GM12865 (cell line): ENCODE measurements around the gene ADGRV1.
"Not testable (repeated sequence)": the region's sequence is repeated elsewhere in the genome, so short reads cannot be mapped to it uniquely, and the experiment has no call there.

ENCODE experiments used
- DNase-seq: peaks from one replicate; pipeline ENCODE4 v3.0.0; 2010; ENCODE audit warnings: low read depth
- H3K4me3 ChIP-seq: 2 replicates; pipeline ENCODE4 v1.5.1; 2011; ENCODE audit warnings: mild to moderate bottlenecking, low read depth, low read length, control low read depth
- TF ChIP-seq, protein P1 (sequence below): IDR thresholded peaks from 2 replicates; pipeline ENCODE4 v1.5.1; 2011; ENCODE audit warnings: low read length, control low read depth, low read depth, inconsistent platforms; ENCODE audit not compliant: insufficient read depth; ENCODE audit errors: missing control alignments

Gene ADGRV1

DNA sequence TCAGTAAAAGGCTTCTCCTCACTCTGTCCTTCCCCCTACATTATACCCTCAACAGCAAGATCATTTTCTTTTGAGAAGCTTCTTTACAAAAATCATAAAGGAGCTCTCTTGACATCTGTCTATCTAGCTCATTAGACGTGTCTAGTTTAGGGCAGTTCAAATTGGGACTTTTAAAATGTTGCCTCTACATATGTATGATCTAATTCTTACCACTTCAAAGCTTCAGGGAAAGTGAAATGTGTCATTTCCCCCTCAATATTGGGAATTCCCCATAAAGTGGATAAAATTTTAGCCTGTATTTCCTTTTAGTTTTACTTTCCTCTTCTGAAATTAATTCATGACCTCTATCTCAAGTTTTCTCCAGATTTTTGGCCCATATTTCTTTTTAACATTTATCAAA is 500.8 kb downstream of the ADGRV1 start:
- TF ChIP-seq, protein P1, sequence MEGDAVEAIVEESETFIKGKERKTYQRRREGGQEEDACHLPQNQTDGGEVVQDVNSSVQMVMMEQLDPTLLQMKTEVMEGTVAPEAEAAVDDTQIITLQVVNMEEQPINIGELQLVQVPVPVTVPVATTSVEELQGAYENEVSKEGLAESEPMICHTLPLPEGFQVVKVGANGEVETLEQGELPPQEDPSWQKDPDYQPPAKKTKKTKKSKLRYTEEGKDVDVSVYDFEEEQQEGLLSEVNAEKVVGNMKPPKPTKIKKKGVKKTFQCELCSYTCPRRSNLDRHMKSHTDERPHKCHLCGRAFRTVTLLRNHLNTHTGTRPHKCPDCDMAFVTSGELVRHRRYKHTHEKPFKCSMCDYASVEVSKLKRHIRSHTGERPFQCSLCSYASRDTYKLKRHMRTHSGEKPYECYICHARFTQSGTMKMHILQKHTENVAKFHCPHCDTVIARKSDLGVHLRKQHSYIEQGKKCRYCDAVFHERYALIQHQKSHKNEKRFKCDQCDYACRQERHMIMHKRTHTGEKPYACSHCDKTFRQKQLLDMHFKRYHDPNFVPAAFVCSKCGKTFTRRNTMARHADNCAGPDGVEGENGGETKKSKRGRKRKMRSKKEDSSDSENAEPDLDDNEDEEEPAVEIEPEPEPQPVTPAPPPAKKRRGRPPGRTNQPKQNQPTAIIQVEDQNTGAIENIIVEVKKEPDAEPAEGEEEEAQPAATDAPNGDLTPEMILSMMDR = no peak
- H3K4me3 ChIP-seq = no peak overlapping the region
- DNase-seq = peak; percentile 70

DNA sequence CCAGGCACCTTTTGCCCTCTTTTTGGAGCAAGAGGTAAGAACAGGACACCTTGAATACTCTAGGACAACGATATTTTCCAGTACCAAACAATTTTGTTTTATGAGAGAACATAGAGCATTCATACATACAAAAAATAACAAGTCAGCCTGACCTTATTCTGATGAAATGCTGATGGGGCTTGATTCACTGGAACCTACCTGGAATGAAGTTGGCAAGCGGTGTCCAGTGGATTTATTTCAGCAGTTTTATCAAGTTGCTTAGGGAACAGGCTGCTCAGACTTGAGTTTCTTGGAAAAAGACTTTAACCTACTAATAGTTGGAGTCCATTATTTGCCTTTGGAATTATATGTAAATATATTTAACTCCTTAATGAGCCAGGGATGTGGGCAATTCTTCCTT is 502.5 kb downstream of the ADGRV1 start:
- TF ChIP-seq, protein P1 = no peak
- DNase-seq = no peak

DNA sequence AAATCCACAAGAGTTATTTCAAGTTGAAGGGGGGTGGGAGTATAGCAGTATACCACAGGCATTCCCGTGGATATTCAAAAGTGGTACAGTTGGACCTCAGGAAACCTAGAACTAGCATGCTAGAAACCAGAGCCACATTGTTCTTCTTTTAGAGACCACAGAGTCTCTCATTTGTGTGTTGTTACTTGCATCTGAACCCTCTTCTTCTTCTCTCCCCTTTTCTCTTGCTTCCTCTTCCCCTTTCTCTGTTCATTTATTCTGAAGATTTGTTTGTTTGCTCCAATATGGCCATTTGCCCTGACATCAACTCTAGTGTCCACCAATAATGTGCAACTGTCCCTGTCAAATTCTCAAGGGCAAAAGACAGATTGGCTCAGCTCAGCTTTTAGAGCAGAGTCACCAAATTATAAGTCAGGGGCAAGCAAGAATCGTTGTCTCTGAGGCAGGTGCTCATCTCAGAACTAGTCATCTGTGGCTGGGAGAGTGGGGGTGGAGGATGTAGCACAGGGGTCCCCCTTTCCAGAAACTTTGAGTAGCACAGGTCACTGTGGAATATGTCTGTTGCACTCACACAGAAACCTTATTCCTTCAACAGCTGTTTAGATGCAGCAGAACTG is 503.5 kb downstream of the ADGRV1 start:
- peak; percentile 35 for DNase-seq
- TF ChIP-seq, protein P1 = no peak
- no peak overlapping the region for H3K4me3 ChIP-seq

More for the DNA sequence above, 502.5 kb downstream of the ADGRV1 start:
- H3K4me3 ChIP-seq = no peak overlapping the region

DNA sequence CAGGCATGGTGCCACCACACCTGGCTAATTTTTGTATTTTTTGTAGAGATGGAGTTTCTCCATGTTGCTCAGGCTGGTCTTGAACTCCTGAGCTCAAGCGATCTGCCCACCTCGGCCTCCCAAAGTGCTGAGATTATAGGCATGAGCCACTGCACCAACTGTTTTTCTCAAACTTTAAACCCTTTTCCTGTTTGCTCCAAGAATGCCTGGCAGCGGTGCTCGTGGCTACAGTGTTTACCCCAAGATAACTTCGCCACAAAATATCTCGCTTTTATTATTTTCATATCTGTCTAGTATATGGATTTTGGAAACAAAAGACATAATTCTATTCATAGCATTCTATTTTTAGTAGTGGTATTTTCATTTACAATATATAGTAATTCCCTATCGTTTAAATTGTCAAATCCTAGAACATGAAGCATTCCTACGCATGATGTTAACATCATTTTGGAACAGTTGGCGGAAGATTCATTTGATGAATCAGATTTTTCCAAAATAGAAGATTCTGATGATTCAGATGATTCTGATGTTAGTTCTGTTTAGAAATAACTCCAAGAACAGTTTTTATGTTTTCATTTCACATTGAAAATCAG is 504.6 kb downstream of the ADGRV1 start:
- DNase-seq, H3K4me3 ChIP-seq: not testable (repeated sequence)

DNA sequence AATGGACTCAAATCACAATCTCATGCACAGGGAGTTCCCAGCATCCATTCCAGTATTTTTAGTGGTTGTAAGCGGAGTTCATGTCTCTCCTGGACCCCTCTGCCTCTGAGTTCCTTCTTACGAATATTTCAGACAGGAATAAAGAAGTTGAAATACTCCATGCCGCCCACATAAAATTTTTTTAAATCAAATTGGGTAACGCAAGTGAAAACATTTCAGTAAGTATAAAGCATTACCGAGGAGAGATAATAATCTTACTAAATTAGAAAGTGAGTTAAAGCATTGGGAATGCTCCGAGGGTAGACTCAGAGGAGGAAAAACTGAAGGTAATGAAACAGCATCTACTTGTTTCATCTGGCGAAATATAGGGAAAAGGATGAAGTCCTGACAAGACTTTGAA is 506.9 kb downstream of the ADGRV1 start:
- TF ChIP-seq, protein P1 = no peak
- no peak overlapping the region for H3K4me3 ChIP-seq

DNA sequence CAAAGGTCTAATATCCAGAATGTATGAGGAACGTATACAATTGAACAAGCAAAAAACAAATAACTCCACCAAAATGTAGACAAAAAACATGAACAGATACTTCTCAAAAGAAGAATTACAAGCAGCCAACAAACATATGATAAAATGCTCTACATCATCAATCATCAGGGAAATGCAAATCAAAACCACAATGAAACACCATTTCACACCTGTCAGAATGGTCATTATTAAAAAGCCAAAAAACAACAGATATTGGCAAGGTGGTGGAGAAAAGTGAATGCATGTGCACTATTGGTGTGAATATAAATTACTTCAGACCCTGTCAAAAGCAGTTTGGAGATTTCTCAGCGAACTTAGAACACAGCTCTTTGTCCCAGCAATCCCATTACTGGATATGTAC is 510.8 kb downstream of the ADGRV1 start:
- no peak overlapping the region for H3K4me3 ChIP-seq
- TF ChIP-seq, protein P1 = no peak
- no peak for DNase-seq

More for the DNA sequence above, 506.9 kb downstream of the ADGRV1 start:
- no peak for DNase-seq

DNA sequence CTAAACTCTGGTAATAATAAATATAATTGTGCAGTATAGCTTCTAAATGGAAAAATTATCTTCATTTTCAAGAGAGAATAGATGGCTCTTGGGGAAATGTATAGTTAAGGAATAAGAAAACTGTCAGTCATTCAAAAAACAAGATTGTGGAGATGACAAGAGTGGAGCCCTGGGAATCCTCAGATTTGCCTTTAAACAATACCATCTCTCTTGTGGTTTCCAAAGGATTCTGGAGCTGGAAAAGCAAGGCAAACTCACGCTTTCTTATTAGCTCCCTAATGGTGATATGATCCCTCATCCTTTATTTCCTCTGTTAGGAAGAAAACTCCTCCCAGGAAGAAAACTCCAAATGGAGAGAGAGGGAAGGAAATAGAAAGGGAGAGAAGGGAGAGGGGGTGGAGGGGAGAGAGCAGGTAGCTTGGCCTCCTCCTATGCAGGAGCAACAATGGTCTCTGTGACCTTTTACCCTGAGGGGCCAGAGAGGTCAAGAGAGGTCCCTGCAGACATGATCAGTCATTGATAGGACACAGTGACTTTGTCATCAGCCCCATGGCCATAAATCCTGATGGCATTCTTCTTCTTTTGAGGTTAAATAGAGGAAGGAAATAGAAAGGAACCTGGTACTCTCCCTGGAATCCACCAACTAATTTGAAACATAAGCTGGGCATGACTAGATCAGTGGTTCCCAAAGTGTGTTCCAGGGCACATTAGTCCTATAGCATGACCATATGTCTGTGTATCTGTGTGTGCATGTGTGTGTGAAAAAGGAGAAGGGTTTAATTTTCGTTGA is 512.4 kb downstream of the ADGRV1 start:
- TF ChIP-seq, protein P1 = no peak
- H3K4me3 ChIP-seq = no peak overlapping the region
- no peak for DNase-seq
